Astrocyte of the cerebellum (primary cell): Measurements from ENCODE around the gene ACOX3.

Experiments used
- DNase-seq: peaks from one replicate; pipeline ENCODE4 v3.0.0-alpha.2; 2011; ENCODE audit warnings: low read depth
- H3K4me3 ChIP-seq: 2 replicates; pipeline ENCODE4 v1.5.1; 2011; ENCODE audit warnings: mild to moderate bottlenecking, low read depth, low read length, moderate library complexity
- CTCF ChIP-seq: IDR thresholded peaks from 2 replicates; pipeline ENCODE4 v1.5.1; 2012; ENCODE audit warnings: low read length, low read depth, moderate library complexity, mild to moderate bottlenecking; ENCODE audit errors: missing control alignments
- in situ Hi-C: cut with HindIII; loops from 2 replicates; pipeline ENCODE4 v1.10.0; 2017; ENCODE audit warnings: low sequenced_read_pairs

Gene ACOX3

GRCh38 chr4:8459867-8460445 is 19.4 kb upstream of the ACOX3 start:
- H3K4me3 ChIP-seq = no peak overlapping the region
- no peak for TF ChIP-seq CTCF
- no peak for DNase-seq
- in situ Hi-C loops = no loop called here

GRCh38 chr4:8457646-8458252 is 17.2 kb upstream of the ACOX3 start:
- in situ Hi-C loops = no loop called here
- no peak for DNase-seq
- H3K4me3 ChIP-seq = no peak overlapping the region
- TF ChIP-seq CTCF = no peak

GRCh38 chr4:8453957-8454356 is 13.4 kb upstream of the ACOX3 start:
- in situ Hi-C loops = no loop called here
- TF ChIP-seq CTCF = no peak
- no peak for DNase-seq
- H3K4me3 ChIP-seq = no peak overlapping the region

- no peak for DNase-seq
- no peak overlapping the region for H3K4me3 ChIP-seq
- in situ Hi-C loops = no loop called here
- TF ChIP-seq CTCF = no peak
Measured at GRCh38 chr4:8451440-8452182, 11.1 kb upstream of the ACOX3 start.

- H3K4me3 ChIP-seq = no peak overlapping the region
- no peak for TF ChIP-seq CTCF
- in situ Hi-C loops = no loop called here
- no peak for DNase-seq
Measured at GRCh38 chr4:8446122-8446521, 5.6 kb upstream of the ACOX3 start.

GRCh38 chr4:8443801-8444200 is 3.3 kb upstream of the ACOX3 start:
- TF ChIP-seq CTCF = no peak
- no peak overlapping the region for H3K4me3 ChIP-seq
- in situ Hi-C loops = no loop called here
- DNase-seq = no peak
